ENCODE results near the gene TMEM169. TPM values are rescaled to one million over a fixed set of nuclear protein-coding genes. Genes with fewer than 3 reads are reported as not detected.

TMEM169 gene, protein sequence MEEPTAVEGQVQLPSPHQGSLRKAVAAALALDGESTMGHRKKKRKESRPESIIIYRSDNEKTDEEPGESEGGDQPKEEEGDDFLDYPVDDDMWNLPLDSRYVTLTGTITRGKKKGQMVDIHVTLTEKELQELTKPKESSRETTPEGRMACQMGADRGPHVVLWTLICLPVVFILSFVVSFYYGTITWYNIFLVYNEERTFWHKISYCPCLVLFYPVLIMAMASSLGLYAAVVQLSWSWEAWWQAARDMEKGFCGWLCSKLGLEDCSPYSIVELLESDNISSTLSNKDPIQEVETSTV
- polyA plus RNA-seq, result 28.8 and 29.6 TPM in 2 replicates
- 58.9 and 60.4 TPM in 2 replicates for polyA minus RNA-seq

- peak within 1 kb of the TSS; percentile 98 for H3K27ac ChIP-seq (ENCODE audit: low read length)
- H3K9me3 ChIP-seq (ENCODE audit: low read length), result no peaks in the 10 kb centered on the region
- H4K20me1 ChIP-seq (ENCODE audit: insufficient read depth), result no peaks in the 10 kb centered on the region
- TF ChIP-seq EZH2 (IDR thresholded peaks at IDR 0.05; ENCODE audit: borderline replicate concordance, insufficient read depth, low read length, poor library complexity, severe bottlenecking) (no peak), EP300 (conservative IDR thresholded peaks at IDR 0.05; ENCODE audit: poor library complexity, severe bottlenecking) (peak; percentile 44), SMC3 (conservative IDR thresholded peaks at IDR 0.05; ENCODE audit: poor library complexity) (no peak), RAD21 (conservative IDR thresholded peaks at IDR 0.05) (peak; percentile 18), TAF1 (IDR thresholded peaks at IDR 0.05; ENCODE audit: low read depth) (peak; percentile 50), POLR2AphosphoS5 (IDR thresholded peaks at IDR 0.05) (peak; percentile 95), MXI1 (conservative IDR thresholded peaks at IDR 0.05; ENCODE audit: poor library complexity, severe bottlenecking) (peak; percentile 65), REST (IDR thresholded peaks at IDR 0.05; ENCODE audit: borderline replicate concordance) (peak; percentile 91)
- TF ChIP-seq, protein P1, sequence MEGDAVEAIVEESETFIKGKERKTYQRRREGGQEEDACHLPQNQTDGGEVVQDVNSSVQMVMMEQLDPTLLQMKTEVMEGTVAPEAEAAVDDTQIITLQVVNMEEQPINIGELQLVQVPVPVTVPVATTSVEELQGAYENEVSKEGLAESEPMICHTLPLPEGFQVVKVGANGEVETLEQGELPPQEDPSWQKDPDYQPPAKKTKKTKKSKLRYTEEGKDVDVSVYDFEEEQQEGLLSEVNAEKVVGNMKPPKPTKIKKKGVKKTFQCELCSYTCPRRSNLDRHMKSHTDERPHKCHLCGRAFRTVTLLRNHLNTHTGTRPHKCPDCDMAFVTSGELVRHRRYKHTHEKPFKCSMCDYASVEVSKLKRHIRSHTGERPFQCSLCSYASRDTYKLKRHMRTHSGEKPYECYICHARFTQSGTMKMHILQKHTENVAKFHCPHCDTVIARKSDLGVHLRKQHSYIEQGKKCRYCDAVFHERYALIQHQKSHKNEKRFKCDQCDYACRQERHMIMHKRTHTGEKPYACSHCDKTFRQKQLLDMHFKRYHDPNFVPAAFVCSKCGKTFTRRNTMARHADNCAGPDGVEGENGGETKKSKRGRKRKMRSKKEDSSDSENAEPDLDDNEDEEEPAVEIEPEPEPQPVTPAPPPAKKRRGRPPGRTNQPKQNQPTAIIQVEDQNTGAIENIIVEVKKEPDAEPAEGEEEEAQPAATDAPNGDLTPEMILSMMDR (IDR thresholded peaks at IDR 0.05; ENCODE audit: poor library complexity, severe bottlenecking), result peak; percentile 24
- H3K79me2 ChIP-seq (replicated peaks; ENCODE audit: insufficient read depth, low read length), result peaks cover 60% of the 10 kb centered on the region
- no peaks in the 10 kb centered on the region for H3K36me3 ChIP-seq (ENCODE audit: insufficient read depth, low read length)
- peaks cover 16% of the 10 kb centered on the region for H3F3A ChIP-seq (ENCODE audit: insufficient read depth, low read length, poor library complexity, severe bottlenecking)
- H3K4me2 ChIP-seq (ENCODE audit: low read length), result peak within 1 kb of the TSS; percentile 78
- peak within 1 kb of the TSS; percentile 78 for H3K4me3 ChIP-seq (ENCODE audit: low read length)
- H3K9me2 ChIP-seq (ENCODE audit: insufficient read depth, low read length), result no peaks in the 10 kb centered on the region
- peak within 1 kb of the TSS; percentile 73 for H2AFZ ChIP-seq (ENCODE audit: low read depth, low read length)
- H3K9ac ChIP-seq (ENCODE audit: low read length), result peak within 1 kb of the TSS; percentile 98
- H3K27me3 ChIP-seq (ENCODE audit: insufficient read depth, low read depth, low read length), result no peaks in the 10 kb centered on the region
These were observed at the start of gene TMEM169, which contains the start of gene PECR for GRCh38 chr2:216081487-216082116. Gene TMEM169 (plus strand): TSS chr2:216081919. CDS start chr2:216095964, 14,045 bp downstream. Gene PECR (minus strand): TSS chr2:216081809. CDS start chr2:216081741, 68 bp downstream.

DNA sequence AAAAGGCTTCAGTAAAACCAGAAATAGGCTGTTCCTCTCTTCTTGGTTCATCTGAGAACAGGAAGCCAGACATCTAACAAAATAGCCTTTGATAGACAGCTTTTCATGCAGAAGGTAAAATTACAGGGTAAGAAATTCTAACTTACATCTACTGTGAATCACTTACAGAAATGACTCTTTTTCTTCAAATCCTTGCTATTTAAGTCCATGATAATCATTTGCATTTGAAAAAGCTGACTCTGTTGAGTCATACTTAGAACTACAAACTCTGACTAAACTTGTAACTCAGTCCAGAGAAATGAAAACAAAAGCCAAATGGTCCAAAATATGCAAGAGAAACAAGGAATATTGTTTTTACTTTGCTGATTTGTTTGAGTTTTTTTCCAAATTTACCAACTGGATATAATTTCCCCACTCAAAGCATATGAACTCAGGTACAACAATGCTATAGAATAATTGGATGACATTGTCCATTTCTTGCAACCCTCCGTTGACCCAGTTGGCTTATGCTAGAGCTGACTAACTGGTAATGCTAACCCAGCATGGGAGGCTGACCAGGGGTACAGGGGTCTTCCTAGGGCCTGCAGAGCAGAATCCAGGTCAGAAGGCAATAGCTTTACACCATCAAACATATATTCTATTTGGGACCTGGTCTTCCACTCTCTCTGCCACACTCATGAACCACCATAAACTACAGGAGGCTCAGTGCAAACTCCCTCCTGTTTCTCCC, 49.6 kb upstream of the TMEM169 start:
- no peak for TF ChIP-seq MXI1 (conservative IDR thresholded peaks at IDR 0.05; ENCODE audit: poor library complexity, severe bottlenecking)
- TF ChIP-seq REST (IDR thresholded peaks at IDR 0.05; ENCODE audit: borderline replicate concordance), result no peak
- Histone ChIP-seq H3K4me2 (ENCODE audit: low read length) (no peak overlapping the region), H3K27me3 (ENCODE audit: insufficient read depth, low read depth, low read length) (no peaks in the 10 kb centered on the region)

More for the DNA sequence above, 49.6 kb upstream of the TMEM169 start:
- no peaks in the 10 kb centered on the region for H3K9me3 ChIP-seq (ENCODE audit: low read length)
- peaks cover 10% of the 10 kb centered on the region for H3K36me3 ChIP-seq (ENCODE audit: insufficient read depth, low read length)
- H3K27ac ChIP-seq (ENCODE audit: low read length), result no peak overlapping the region
- H2AFZ ChIP-seq (ENCODE audit: low read depth, low read length), result no peak overlapping the region
- H3K9ac ChIP-seq (ENCODE audit: low read length), result no peak overlapping the region
- no peaks in the 10 kb centered on the region for H3K79me2 ChIP-seq (replicated peaks; ENCODE audit: insufficient read depth, low read length)
- no peaks in the 10 kb centered on the region for H3K9me2 ChIP-seq (ENCODE audit: insufficient read depth, low read length)
- no peaks in the 10 kb centered on the region for H4K20me1 ChIP-seq (ENCODE audit: insufficient read depth)
- no peak overlapping the region for H3K4me3 ChIP-seq (ENCODE audit: low read length)
- H3F3A ChIP-seq (ENCODE audit: insufficient read depth, low read length, poor library complexity, severe bottlenecking), result no peaks in the 10 kb centered on the region

All from neural cell (in vitro differentiated cells).